Loucy (cell line): ENCODE results near the gene SBF2.

ENCODE experiments used
- EZH2phosphoT487 ChIP-seq: fragments of 200-600 bp; IDR thresholded peaks from 2 replicates; pipeline ENCODE4 v1.6.1; 2018; ENCODE audit warnings: antibody characterized with exemption, mild to moderate bottlenecking, moderate library complexity, borderline replicate concordance
- TF ChIP-seq, protein P1 (sequence below): fragments of 200-600 bp; sonication (generic); conservative IDR thresholded peaks from 2 replicates; pipeline ENCODE4 v1.5.1; 2014; ENCODE audit warnings: mild to moderate bottlenecking, antibody characterized with exemption, low read length

DNA sequence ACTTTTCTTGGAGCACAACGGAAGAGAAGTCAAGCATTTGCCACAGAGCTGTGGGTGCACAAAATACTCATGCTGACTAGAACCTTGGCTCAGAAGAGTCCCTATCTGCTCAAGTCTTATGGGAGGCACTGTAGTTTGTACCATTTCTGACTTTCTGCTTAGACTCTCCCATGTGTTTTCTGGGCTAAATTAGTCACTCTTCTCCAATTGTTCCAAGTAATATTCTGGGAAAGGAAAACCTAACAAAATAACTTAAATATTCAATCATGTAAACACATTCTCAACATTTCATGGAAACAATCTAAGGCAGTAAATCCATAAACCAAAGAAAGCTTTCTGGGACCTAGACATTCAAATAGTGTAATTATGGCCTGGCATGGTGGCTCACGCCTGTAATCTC is 409.4 kb downstream of the SBF2 start:
- TF ChIP-seq, protein P1, sequence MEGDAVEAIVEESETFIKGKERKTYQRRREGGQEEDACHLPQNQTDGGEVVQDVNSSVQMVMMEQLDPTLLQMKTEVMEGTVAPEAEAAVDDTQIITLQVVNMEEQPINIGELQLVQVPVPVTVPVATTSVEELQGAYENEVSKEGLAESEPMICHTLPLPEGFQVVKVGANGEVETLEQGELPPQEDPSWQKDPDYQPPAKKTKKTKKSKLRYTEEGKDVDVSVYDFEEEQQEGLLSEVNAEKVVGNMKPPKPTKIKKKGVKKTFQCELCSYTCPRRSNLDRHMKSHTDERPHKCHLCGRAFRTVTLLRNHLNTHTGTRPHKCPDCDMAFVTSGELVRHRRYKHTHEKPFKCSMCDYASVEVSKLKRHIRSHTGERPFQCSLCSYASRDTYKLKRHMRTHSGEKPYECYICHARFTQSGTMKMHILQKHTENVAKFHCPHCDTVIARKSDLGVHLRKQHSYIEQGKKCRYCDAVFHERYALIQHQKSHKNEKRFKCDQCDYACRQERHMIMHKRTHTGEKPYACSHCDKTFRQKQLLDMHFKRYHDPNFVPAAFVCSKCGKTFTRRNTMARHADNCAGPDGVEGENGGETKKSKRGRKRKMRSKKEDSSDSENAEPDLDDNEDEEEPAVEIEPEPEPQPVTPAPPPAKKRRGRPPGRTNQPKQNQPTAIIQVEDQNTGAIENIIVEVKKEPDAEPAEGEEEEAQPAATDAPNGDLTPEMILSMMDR = no peak
- TF ChIP-seq EZH2phosphoT487 = no peak
